HG03378 (cell line): ENCODE data around the gene ATP11A.
A peak's percentile ranks its signal among the peaks of the same experiment; 100 is the strongest.
"Not testable (repeated sequence)": the region's sequence is repeated elsewhere in the genome, so short reads cannot be mapped to it uniquely, and the experiment has no call there.

ENCODE experiments used
- ATAC-seq: cut with Tn5 transposase; IDR thresholded peaks from one replicate; pipeline ENCODE4 v1.9.1; 2021; ENCODE audit warnings: mild to moderate bottlenecking, moderate library complexity; ENCODE audit not compliant: unreplicated experiment

ATP11A gene

DNA sequence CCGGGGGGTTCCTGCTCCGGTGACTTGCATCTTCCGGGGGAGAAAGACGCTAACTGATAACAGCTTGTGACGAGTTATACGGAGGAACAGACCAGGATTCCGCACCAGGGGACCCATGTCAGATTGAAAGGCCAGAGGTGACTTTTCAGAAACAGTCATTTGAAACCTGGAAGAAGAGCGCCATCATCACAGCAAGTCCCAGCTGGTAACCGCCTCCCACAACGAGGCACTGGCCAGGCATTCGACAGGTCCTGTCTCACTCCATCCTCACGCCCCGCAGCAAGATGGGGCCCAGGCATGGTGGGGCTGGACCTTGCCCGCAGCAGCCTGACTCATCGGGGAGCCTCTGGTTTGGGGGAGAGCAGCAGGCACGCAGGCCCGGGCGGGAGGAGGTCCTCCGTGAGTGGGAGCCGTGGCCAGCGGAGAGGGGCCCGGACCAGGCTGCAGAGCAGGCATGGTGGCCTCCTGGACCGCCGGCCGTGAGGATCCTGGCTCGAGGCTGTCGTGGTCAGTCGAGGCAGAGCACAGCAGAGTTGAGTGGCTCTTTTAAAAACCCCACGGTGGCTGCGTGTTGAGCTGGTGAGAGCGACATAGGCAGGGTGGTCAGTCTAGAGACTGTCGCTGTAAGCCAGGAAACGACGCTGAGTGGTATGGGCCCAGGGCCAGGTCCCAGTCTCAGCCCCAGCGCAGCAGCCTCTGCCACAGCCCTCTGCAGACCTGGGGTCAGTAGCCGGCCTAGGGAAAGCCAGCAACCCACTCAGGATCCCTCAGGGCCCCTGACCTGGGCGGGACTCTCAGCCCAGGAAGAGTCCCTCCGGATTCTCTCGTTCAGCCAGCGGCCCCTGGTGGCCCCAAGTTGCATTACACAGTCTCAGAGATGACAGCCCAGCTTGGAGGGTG lies 184.3 kb downstream of the ATP11A start:
- ATAC-seq: peak; percentile 90

DNA sequence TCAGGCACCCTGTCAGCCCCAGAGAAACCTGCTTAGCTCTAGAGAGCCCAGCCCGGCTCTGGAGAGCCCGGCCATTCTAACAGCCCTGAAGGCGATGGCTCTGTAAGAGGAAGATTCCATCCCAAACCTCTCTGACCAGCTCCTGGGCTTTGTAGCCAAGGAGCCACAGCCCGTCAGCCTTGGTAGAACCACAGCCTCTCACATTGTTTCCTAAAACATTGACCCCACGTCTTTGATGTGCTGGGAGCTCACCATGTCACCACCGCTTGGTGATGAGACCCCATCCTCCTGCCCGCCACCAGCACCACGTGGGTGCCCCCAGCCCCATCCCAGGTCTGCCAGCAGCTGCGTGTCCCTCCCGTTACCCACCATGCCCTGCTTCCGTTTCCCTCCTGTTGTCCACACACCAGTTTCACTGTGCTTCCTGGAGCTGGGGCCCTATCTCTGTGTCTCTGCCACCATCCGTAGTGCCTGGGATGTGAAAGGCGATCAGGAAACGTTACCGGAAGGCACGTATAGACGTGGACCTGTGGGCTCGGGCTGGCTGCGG lies 185.0 kb downstream of the ATP11A start:
- no peak for ATAC-seq

DNA sequence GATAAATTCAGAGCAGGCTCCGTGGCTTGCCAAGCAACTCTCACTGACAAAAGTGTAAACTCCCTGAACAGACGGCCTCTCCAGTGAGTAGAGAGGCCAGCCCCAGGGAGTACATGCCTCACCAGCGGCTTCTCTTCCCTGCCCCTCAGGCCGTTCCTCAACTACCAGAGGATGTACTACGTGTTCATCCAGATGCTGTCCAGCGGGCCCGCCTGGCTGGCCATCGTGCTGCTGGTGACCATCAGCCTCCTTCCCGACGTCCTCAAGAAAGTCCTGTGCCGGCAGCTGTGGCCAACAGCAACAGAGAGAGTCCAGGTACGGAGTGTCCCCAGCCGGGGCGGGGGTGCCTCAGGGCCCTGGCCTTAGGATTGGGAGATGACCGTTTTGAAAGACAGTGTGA lies 185.8 kb downstream of the ATP11A start:
- no peak for ATAC-seq

DNA sequence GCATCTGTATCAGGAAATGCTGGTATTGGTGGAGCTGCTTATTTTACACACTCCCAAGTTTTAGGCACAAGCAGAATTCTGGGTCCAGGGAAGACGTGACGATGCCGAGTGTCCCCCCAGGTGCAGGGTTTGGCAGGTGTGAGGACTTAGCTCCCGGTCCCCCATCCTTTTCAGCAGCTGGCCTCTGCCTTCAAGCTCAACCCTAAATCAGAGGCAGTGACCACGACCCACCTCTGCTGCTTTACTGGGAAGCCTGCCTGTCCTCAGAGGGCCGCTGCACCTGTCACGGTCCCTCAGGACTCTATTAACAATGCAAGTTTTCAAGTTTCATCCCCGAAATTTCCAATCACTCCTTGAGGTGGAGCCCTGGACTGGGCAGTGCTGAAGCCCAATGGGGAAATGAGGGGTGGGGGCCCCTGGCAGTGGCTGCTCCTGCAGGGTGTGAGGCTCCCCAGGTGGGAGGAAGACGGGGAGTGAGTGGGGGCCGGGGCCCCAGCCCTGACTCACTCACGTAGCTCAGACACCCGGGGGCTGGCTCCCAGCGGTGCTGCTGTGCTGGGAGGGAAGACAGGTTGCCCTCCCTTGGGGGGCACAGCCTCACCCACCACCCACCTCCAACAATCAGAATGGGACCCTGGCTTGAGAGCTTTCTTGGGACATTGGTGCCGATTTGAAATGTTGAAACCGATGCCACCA lies 186.6 kb downstream of the ATP11A start:
- ATAC-seq: no peak

DNA sequence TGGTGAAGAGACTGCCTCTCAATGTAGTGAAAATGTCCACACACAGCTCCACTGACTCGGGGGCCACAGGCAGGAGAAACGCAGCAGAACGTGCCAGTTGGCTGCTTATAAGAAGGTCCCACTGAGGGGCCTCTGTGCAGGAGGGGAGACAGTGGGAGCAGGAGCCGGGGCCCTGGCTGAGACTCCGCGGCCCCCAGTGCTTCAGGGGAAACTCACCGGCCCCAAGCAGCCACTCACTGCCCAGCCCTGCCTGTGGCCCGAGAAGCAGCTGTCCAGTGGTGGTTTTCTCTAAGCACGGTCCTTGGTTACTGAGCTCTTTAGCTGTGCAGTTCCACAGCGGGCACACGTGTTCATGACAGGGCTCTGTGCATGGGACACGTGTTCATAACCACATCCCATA lies 187.2 kb downstream of the ATP11A start:
- no peak for ATAC-seq

DNA sequence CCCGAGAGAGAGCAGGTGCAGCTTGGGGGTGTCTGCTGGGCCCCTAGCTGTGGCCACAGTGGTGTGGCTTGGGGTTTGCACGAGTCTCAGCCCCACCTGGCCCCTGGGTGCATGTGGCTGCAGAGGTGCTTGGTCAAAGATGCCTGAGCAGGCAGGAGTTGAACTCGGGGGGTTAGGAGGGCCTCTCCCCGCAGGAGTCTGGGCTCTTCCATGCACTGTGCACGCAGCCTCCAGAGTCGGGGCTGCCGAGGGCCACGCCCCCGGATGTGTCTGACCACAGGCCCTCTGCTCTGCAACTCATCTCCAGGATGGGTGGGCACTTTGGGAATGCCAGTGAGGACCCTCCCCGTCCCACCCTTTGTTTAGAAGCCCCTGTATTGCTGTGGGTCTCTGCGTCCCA lies 187.7 kb downstream of the ATP11A start:
- no peak for ATAC-seq

DNA sequence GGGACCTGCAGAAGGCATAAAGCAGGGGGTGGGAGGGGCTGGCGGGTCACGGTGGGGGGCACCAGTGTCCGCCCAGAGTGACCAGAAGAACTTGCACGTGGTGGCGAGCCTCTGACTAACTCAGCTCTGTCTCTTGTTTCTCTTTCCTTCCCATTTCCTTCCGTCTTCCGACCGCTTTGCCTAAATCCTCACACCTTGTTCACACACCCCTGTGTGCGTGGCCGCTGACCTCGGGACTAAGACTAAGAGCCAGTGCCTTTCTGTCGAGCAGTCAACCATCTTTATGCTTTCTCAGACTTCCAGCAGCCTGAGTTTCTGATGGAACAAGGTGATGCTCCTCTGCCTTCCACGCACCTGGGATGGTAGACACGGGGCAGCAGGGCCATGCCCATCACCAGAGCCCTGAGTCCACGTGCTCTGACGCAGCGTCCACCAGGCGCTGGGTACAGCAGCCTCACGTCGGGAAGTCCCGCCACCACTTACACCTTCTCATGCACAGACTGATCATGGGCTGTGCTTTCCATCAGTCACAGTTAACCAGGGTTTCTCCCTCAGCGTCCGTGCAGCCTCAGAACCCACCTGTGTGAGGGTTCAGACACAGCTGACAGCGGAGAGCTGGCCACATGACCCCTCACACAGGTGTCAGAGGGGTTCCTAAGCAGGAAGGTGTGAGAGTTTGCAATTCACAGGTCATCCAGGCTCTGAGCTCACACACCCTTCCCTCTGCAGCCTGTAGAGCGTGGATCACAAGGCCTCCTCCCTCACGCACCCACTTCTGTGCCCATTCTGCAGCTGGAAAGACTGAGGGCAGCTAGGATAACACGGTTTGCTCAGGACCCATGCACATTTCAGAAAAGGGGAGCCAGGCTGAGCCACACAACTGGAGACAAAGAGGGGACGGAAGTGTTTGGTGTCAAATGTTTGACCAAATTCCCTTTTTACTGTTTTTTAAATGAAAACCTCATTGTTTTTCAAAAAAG lies 188.4 kb downstream of the ATP11A start:
- no peak for ATAC-seq

DNA sequence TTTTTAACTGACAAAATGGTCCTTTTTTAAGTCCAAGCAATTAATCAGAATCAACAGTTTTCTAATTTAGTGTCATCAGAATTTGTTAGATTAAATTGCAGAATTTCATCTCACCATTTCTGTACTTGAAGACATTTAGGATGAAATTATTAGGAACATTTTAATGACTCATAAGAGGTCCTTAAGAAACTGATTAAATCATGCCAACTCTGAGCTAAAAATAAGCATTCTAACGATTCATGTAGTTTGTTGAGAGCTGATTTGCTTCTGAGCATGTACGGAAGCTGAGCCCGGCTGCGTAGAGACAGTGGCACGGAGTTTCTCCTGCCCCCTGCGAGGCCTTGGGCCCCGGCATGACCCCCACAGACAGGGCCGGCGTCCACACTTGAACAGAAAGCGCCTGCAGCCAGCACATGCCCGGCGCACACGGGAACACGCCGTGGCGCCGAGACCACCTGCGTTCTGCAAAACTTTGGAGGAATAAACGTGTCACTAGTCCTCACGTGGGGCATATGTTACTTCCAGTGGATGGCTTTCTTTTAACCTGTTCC lies 189.5 kb downstream of the ATP11A start:
- ATAC-seq: no peak

DNA sequence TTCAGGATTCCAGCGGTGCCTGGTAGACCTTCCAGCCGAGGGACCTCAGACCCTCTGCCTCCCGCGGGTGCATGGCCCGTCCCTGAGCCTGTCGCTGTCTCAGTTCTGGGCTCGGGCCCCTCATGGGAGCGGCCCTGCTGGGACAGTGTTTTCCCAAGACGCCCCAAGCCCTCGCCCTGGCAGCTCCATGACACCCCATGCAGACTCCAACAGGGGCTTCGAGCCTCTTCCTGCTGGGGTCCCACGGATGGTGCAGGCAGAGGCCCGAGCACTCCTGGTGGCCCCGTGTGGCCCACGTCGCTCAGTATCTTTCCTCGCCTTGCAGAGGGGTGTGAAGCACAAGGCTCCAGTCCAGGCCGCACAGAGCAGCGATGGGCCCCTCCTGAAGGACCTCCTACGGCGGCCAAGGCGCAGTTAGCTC lies 190.4 kb downstream of the ATP11A start:
- ATAC-seq: no peak

DNA sequence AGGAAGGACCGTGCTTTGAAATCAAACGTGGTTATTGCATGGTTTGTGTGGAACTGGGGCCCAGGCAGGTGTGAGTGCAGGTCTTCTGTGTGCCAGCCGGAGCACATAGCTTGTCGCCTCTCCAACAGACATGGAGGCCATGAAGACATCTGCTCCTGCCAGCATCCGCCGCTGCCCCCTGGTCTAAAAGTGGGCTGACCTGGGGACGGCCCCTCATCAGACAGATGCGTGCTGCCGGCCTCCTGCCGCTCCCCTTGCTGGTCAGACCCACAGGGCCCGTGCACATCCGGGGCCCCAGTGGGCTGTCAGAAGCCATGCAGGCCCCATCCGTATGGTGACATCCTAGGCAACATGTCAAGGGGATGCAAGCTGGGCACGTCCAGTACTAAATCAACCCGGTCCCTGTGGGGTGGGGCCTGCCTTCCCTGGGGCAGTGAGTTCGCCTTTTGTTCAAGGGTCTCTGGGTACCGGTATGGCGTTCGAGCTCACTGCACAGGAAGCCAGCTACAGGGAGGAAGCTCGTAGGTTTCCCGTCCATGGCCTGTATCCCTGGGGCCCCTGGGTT lies 191.2 kb downstream of the ATP11A start:
- no peak for ATAC-seq

DNA sequence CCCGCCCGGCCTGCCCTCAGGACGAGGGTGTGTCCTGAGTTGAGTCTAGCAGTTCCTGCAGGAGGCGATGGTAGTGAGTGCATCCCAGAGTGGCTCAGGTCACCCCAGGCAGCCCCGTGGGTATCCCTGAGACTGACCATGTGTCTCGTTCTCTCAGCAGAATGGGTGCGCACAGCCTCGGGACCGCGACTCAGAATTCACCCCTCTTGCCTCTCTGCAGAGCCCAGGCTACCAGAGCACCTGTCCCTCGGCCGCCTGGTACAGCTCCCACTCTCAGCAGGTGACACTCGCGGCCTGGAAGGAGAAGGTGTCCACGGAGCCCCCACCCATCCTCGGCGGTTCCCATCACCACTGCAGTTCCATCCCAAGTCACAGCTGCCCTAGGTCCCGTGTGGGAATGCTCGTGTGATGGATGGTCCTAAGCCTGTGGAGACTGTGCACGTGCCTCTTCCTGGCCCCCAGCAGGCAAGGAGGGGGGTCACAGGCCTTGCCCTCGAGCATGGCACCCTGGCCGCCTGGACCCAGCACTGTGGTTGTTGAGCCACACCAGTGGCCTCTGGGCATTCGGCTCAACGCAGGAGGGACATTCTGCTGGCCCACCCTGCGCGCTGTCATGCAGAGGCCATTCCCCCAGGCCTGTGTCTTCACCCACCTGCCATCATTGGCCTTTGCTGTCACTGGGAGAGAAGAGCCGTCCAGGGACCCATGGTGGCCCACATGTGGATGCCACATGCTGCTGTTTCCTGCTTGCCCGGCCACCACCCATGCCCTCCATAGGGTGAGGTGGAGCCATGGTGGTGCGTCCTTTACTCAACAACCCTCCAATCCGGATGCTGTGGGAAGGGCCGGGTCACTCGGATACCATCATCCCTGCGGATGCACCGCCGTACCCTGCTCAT lies 192.1 kb downstream of the ATP11A start:
- no peak for ATAC-seq

DNA sequence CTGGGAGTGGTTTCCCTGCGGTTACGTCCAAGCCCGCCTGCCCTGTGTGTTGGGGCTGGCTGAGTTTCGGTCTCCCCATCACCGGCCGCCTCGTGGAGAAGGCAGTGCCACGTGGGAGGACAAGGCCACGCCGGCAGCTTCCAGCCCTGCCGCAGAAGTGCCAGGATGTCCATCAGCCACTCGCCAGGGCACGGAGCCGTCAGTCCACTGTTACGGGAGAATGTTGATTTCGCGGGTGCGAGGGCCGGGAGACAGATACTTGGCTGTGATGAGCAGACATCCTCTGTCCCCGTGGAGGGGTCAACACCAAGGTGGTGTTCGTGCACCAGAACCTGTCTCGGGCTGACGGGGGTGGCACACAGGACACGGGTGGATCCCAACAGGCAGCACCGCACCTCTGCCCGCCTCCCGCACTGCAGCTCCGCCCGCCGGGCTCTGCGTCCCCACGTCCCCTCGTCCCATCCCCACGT lies 192.8 kb downstream of the ATP11A start:
- no peak for ATAC-seq

DNA sequence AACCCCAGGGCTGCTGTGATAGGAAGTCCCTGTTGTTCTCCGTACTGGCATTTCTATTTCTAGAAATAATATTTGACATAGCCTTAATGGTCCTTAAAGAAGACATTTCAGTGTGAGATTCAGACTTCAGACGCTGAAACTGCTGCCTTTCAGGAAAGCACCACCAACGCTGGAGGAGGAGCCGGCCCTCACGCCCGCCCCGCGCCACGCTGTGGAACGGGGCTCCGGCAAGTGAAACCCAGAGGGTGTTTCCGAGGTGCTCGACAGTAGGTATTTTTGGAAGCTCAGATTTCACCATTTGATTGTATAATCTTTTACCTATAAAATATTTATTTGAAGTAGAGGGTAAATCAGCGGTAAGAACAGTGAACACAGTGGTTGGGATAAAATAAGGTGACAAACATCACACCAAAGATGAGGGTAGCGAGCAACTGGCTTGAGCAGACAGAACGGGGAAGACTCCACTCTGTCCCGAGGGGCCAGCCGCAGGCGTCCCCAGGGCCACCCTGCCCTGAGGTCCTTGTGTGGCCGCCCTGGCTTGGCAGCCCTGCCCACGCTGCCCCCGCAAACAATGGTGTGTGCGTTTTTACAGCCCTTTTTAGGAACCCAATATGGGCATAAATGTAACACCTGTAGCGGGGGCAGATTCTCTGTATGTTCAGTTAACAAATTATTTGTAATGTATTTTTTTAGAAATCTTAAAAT lies 193.6 kb downstream of the ATP11A start:
- no peak for ATAC-seq

DNA sequence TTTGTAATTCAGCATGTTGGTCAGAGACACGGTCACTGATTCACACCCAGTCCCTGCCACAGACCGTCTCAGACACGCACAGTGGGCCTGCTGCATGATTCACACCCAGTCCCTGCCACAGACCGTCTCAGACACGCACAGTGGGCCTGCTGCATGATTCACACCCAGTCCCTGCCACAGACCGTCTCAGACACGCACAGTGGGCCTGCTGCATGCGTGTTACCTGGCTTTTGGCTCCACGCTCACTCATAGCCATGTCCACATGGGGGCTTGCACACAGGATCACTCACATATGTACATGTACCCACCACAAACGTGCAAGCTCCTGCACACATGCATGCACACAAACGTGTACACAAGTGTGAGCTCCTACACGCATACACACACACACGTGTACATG lies 194.9 kb downstream of the ATP11A start:
- not testable (repeated sequence) for ATAC-seq

DNA sequence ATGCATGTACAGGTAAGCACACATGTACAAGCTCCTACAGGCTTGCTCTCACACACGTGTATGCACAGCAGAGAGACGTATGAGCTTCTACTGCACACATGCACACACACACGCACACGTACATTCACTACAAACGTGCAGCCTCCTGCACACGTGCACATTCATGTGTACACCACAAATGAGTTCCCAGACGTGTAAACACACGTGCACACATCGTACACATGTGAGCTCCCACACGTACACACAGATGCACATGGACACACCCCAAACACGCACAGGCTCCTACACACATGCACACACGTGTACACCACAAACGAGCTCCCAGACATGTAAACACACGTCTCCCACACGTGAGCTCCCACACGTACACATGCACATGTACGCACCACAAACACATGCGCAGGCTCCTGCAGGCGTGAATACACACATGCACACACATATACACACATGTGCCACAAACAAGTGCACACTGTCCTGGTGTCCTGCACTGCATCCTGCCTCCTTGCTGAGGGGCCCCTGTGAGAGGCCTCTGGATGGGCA lies 195.5 kb downstream of the ATP11A start:
- no peak for ATAC-seq

DNA sequence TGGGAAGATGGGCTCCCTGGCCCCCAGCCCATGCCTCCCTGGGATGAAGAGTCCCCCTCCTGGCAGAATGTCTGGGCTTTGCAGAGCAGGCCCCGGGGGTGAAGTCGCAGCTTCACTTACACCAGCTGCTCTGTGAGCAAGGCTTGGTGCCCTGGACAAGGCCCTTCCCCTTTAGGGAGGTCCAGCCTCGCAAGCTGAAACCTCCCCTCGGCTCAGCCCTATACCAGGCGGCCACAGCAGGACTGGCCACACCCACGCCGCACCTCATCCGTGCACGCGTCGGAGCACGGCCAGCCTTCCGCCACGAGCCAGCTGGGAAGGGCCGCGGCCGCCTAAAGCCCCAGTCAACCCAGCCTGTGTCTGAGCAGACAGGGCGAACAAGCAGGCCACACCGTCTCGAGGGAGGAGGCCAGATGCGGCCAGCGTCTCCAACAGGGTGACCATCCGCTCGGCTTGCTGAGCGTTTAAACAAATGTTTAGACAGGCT lies 196.0 kb downstream of the ATP11A start:
- no peak for ATAC-seq

DNA sequence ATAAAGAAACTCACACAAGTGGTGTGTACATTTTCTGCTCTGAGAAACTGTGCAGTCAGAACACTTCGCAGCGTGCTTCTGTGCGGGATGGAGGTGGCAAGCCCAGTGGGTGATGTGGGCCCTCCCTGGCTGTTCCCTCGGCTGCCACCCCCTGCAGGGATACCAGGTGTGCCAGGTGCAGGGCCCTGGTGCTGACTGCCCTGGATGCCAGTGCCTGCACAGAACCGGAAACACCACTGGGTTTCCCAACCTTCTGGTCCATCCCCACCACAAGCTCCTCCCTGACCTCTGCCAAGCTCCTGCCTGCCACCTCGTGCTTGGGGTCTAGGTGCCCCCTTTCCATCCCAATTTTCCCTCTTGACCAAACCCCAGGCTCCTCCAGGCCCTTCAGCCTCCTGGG lies 197.3 kb downstream of the ATP11A start:
- no peak for ATAC-seq

DNA sequence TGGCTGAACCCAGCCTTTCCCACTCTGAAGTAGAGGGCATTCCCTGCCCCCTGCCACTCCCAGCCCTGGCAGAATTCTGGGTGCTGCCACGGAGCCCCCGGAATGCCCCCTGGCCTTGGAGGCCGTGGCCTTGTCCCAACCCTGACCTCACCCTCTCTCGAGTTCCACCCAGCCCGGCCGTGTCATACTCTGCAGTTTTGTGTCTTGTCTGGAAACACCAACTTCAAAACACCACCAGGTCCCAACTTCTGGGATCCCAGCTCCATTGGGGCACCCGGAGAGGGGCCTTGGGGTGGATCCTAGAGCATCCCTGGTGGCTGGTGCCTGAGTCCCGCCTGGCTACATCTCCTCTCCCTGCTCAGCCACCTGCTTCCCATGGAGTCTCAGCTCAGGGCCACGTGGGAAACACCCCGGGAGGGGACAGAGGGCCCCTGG lies 197.7 kb downstream of the ATP11A start:
- no peak for ATAC-seq
